Transverse colon (tissue), 4 donors: Measurements from ENCODE around the gene PLA1A. TPM values are rescaled to one million over a fixed set of nuclear protein-coding genes. Genes with fewer than 3 reads are reported as not detected.
A peak's percentile ranks its signal among the peaks of the same experiment; 100 is the strongest.

Experiments used
- DNase-seq: peaks from one replicate; pipeline ENCODE4 v3.0.0-alpha.2; 2019
- H3K27ac ChIP-seq, 4 donors: fragments of 200-600 bp; sonication (generic); 2 replicates each; pipeline ENCODE4 v1.5.1; 2016 to 2018; ENCODE audit warnings: inconsistent platforms in 4 of 4
- H3K27me3 ChIP-seq: fragments of 200-600 bp; sonication (generic); 2 replicates; pipeline ENCODE4 v1.5.1; 2017; ENCODE audit warnings: inconsistent platforms
- H3K36me3 ChIP-seq, 4 donors: fragments of 200-600 bp; sonication (generic); 2 replicates each; pipeline ENCODE4 v1.5.1; 2017 to 2019; ENCODE audit warnings: inconsistent platforms in 4 of 4
- H3K4me1 ChIP-seq, 4 donors: fragments of 200-600 bp; sonication (generic); 2 replicates each; pipeline ENCODE4 v1.5.1; 2017 to 2020; ENCODE audit warnings: inconsistent platforms in 4 of 4
- H3K4me3 ChIP-seq, 4 donors: fragments of 200-600 bp; sonication (generic); 1 replicate in 1 of 4; 2 replicates in 3 of 4; pipeline versions ENCODE4 v1.5.1 to v1.6.1; 2017 to 2019; ENCODE audit warnings: inconsistent platforms in 4 of 4
- H3K9me3 ChIP-seq, 2 donors: fragments of 200-600 bp; sonication (generic); 2 replicates each; pipeline ENCODE4 v1.5.1; 2017 to 2019; ENCODE audit warnings: inconsistent platforms in 2 of 2
- EP300 ChIP-seq: sonication (generic); formaldehyde crosslinking; IDR thresholded peaks from one replicate; pipeline ENCODE4 v1.6.1; 2017; ENCODE audit warnings: antibody characterized with exemption, low read depth
- POLR2A ChIP-seq: fragments of 450-650 bp; IDR thresholded peaks from one replicate; pipeline ENCODE4 v1.6.1; 2016; ENCODE audit warnings: antibody characterized with exemption, mild to moderate bottlenecking, moderate library complexity
- POLR2AphosphoS5 ChIP-seq, 3 donors: sonication (generic); formaldehyde crosslinking; IDR thresholded peaks; one replicate each; pipeline ENCODE4 v1.6.1; 2016; ENCODE audit warnings: antibody characterized with exemption in 3 of 3
- WGBS, 2 donors: methylation state at CpG; one replicate each; pipeline ENCODE4 v1.1.5; 2018; ENCODE audit warnings: low coverage in 1 of 2; 5-methylcytosine and 5-hydroxymethylcytosine counted together
- in situ Hi-C, 4 donors: fragments of 200-750 bp; cut with MboI; loops; one replicate each; pipeline versions ENCODE4 v1.15.0 to v1.15.1; 2017; ENCODE audit warnings: low sequenced_read_pairs in 3 of 4, low pct_ligation_motif_present in 1 of 4, low pct_unique_long_range_greater_than_20kb in 1 of 4
- intact Hi-C: fragments of 100-400 bp; cut with DNase I; formaldehyde crosslinking; loops from one replicate; pipeline ENCODE4 v1.15.1; 2023; ENCODE audit warnings: low total_unique reads
- total RNA-seq, 4 donors: library from RNA; depleted of rRNA; stranded (reverse); fragments of >200 nt; gene quantifications; one replicate each; pipeline ENCODE4 v1.1.0, GENCODE V29; 2016
- TF ChIP-seq, protein P1 (sequence below), 5 experiments: fragments of 200-600 bp in 3 of 5; fragments of 450-650 bp in 2 of 5; sonication (generic) in 3 of 5; IDR thresholded peaks; 1 replicate in 2 of 5; 2 replicates in 3 of 5; pipeline ENCODE4 v1.5.1; 2016 to 2017; ENCODE audit warnings: antibody characterized with exemption in 5 of 5, inconsistent platforms in 3 of 5, mild to moderate bottlenecking in 2 of 5, moderate library complexity in 1 of 5

PLA1A gene
- total RNA-seq, 4 donors from 2014 or later = 0.95 to 3.2 (median 2.2) TPM; not detected in 1

DNA sequence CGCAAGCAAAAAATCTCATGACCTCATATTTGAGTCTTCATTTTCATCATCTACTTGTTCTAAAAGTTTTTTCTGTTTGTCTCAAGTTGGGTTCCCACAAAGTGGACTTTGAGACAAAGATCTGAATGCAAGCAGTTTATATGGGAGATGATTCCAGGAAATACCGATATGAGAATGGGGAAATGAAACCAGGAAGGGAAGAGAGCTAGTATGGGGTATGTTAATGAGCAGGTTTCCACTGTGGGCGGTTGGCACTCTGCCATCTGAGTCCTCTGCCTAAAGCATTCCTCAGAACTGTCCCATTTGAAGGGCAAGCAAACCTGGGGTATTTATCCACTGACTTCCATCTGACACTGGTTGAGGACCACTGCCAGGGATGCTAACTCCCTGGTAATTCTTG, 9.6 kb upstream of the PLA1A start:
- no peaks in the 10 kb centered on the region for H3K4me1 ChIP-seq
- TF ChIP-seq POLR2AphosphoS5 (IDR thresholded peaks at IDR 0.05) = no peak
- TF ChIP-seq POLR2A = no peak
- TF ChIP-seq EP300 = no peak
- TF ChIP-seq, protein P1, sequence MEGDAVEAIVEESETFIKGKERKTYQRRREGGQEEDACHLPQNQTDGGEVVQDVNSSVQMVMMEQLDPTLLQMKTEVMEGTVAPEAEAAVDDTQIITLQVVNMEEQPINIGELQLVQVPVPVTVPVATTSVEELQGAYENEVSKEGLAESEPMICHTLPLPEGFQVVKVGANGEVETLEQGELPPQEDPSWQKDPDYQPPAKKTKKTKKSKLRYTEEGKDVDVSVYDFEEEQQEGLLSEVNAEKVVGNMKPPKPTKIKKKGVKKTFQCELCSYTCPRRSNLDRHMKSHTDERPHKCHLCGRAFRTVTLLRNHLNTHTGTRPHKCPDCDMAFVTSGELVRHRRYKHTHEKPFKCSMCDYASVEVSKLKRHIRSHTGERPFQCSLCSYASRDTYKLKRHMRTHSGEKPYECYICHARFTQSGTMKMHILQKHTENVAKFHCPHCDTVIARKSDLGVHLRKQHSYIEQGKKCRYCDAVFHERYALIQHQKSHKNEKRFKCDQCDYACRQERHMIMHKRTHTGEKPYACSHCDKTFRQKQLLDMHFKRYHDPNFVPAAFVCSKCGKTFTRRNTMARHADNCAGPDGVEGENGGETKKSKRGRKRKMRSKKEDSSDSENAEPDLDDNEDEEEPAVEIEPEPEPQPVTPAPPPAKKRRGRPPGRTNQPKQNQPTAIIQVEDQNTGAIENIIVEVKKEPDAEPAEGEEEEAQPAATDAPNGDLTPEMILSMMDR (IDR thresholded peaks at IDR 0.05) = no peak
- no peaks in the 10 kb centered on the region for H3K9me3 ChIP-seq
- H3K36me3 ChIP-seq = no peaks in the 10 kb centered on the region
- H3K4me3 ChIP-seq = no peak overlapping the region
- intact Hi-C loops (no loop called here), in situ Hi-C loops (no loop called here)
- WGBS, 2 donors = 40 to 49% methylated on average over 3 of the region's 3 CpGs
- peak; percentile 63 for DNase-seq
- H3K27me3 ChIP-seq = no peaks in the 10 kb centered on the region
- no peak overlapping the region for H3K27ac ChIP-seq

DNA sequence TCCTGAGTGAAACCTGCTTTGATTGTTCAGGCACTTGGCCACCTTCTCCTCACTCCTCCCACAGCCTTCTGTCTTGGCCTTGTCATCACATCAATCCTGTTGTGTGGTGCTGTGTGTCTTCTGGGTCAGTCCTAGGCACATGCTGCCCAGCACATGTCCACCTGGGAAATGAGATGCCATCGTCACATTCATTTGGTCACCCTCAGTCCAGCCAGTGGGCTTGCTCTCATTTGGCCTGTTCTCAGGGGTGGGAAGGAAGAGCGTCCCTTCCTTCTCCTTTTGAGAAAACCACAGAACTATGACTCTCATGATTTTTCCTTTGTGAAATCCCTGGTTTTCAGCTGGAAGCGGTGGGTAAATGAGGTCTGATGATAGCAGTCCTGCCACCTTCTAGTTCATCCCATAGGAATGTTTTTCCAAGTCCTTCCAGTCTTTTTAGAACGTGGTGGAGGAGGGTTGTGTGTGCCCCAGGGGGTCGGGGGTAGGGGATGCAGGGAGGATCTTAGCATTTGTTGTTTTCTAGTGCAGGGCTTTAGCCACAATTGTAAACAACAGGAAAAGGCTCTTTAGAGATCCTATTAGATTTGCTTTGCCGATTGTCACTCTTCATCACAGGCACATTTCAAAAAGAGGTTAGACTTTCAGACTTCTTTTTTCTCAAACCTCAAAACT, 8.4 kb upstream of the PLA1A start:
- 68 to 72% methylated on average over 2 to 6 of the region's 6 CpGs for WGBS, 2 donors
- Histone ChIP-seq H3K27me3 (no peaks in the 10 kb centered on the region), H3K36me3 (no peaks in the 10 kb centered on the region), H3K4me1 (no peaks in the 10 kb centered on the region), H3K4me3 (no peak overlapping the region), H3K9me3 (no peaks in the 10 kb centered on the region), H3K27ac (no peak overlapping the region)
- TF ChIP-seq POLR2AphosphoS5 (IDR thresholded peaks at IDR 0.05) (no peak), POLR2A (no peak), EP300 (no peak)
- TF ChIP-seq, protein P1 (IDR thresholded peaks at IDR 0.05) = no peak
- DNase-seq = no peak
- in situ Hi-C loops (no loop called here), intact Hi-C loops (no loop called here)

DNA sequence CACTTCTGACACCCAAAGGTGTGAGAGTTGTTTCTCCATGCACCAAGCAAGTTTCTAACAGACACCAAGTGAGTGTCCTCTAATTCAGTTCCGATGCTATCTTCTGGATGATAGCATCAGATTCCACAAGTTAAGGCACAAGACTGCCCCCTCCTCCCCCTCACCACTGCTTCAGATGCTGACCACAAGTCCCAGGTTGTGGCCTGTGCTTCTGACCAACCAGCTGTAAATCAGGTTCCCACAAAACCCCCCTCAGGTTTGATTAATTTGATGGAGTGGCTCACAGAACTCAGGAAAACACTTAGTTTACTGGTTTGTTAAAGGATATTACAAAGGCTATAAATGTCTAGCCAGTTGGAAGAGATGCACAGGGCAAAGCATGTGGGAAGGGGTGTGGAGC, 7.0 kb upstream of the PLA1A start:
- Histone ChIP-seq H3K27me3 (no peaks in the 10 kb centered on the region), H3K4me1 (no peaks in the 10 kb centered on the region), H3K36me3 (no peaks in the 10 kb centered on the region), H3K4me3 (no peak overlapping the region), H3K9me3 (no peaks in the 10 kb centered on the region), H3K27ac (no peak overlapping the region)
- WGBS, 2 donors = 91 to 100% methylated on average over 1 of the region's 1 CpG
- TF ChIP-seq, protein P1 (IDR thresholded peaks at IDR 0.05) = no peak
- TF ChIP-seq POLR2AphosphoS5 (IDR thresholded peaks at IDR 0.05) (no peak), POLR2A (no peak), EP300 (no peak)
- in situ Hi-C loops (no loop called here), intact Hi-C loops (no loop called here)
- DNase-seq = no peak

DNA sequence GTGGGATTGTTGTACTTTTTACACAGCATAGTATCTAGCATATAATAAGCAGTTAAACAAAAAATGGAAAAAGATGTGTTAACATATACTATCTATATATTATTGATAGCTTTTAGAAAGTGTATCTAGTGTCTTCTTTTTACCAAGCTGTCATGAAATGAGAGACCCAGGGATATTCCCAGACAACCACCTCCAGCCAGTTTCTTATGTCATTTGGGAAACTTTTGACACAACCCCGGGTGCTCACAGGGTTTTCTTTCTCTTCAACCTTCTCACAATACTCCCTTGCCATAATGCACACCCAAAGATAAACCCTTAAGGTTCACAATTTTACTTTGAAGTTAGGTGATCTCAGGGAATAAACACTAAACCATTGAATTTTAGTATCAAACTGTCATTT, 4.8 kb upstream of the PLA1A start:
- H3K4me1 ChIP-seq = peaks cover 0 to 15% (median 2%) of the 10 kb centered on the region in 4 donors
- H3K27ac ChIP-seq = no peak overlapping the region
- DNase-seq = no peak
- no peaks in the 10 kb centered on the region for H3K36me3 ChIP-seq
- intact Hi-C loops (no loop called here), in situ Hi-C loops (no loop called here)
- TF ChIP-seq, protein P1 (IDR thresholded peaks at IDR 0.05) = no peak
- TF ChIP-seq EP300 = no peak
- H3K9me3 ChIP-seq = no peaks in the 10 kb centered on the region
- WGBS, 2 donors = 36 to 67% methylated on average over 1 of the region's 1 CpG
- no peaks in the 10 kb centered on the region for H3K27me3 ChIP-seq
- H3K4me3 ChIP-seq = no peak overlapping the region
